HG03469 (cell line): Measurements from ENCODE around the gene POMGNT1.

Experiments used
- ATAC-seq: cut with Tn5 transposase; IDR thresholded peaks from one replicate; pipeline ENCODE4 v1.9.1; 2021; ENCODE audit warnings: mild to moderate bottlenecking, moderate library complexity, moderate number of reproducible peaks; ENCODE audit not compliant: unreplicated experiment

Gene POMGNT1

DNA sequence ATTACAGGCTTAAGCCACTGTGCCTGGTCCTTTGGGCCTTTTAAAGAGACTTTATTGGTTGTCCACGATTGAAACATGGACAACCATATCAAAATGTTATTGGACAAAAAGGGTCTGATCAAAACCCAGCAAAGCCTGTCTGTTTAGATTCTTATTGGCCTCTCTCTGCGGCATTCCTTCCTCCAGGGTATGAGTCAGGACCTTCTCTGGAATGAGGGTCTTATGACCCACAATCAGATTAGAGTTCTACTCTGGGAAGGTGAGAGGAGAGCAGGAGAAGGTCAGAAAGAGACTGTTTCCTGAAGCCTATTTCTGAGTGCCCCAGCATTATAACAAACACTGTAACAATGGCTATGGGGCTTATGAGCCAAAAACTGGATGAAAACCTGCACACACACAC, 12.8 kb upstream of the POMGNT1 start:
- ATAC-seq: no peak

- ATAC-seq: no peak
Measured at GRCh38 chr1:46210561-46210960, 12.3 kb upstream of the POMGNT1 start.

DNA sequence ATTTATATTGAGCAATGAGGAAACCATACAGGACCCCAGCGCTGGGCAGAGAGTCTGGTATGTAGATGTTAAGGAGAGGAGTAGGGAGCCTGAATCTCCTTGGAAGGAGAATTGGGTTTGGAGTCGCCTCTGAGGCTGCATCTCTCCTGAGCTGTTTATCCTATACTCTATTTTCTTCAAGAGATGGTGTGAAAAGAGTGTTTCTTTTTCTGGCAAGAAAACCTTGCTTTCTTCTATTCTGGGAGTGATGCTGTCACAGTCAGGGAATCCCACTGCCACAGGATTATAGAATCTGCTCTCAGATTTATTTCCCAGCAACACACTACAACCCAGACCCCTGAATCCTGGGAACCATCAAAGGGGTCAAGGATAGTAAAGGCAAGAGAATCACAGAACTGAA, 8.2 kb upstream of the POMGNT1 start:
- no peak for ATAC-seq

GRCh38 chr1:46205791-46206190, 7.6 kb upstream of the POMGNT1 start:
- no peak for ATAC-seq

- no peak for ATAC-seq
Measured at GRCh38 chr1:46205141-46205540, 6.9 kb upstream of the POMGNT1 start.

DNA sequence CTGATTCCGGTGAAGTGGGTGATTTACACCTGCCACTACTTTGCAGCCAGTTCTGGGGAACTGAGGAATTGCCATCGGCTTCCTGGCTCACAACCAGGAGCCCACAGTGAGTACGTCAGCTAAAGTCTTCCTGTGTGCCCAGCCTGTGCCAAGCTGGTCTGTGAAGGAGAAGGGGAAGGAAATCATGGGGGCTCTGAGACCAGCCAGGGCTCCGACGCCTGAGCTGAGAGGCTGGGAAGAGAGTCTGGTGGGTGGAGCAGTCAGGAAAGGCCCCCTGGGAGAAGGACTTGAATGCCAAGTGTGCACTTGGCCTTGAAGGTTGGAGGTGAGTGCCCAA, 6.1 kb upstream of the POMGNT1 start:
- ATAC-seq: no peak

- ATAC-seq: no peak
Measured at GRCh38 chr1:46203738-46204405, 5.6 kb upstream of the POMGNT1 start.

- ATAC-seq: no peak
Measured at GRCh38 chr1:46199233-46199749, 1.1 kb upstream of the POMGNT1 start.

- ATAC-seq: no peak
Measured at GRCh38 chr1:46197560-46197963, 672 bp downstream of the POMGNT1 start.

- ATAC-seq: no peak
Measured at GRCh38 chr1:46196609-46197008, 1.6 kb downstream of the POMGNT1 start.

- ATAC-seq: no peak
Measured at GRCh38 chr1:46194641-46195193, 3.5 kb downstream of the POMGNT1 start.

- no peak for ATAC-seq
Measured at GRCh38 chr1:46193984-46194570, 4.2 kb downstream of the POMGNT1 start.

DNA sequence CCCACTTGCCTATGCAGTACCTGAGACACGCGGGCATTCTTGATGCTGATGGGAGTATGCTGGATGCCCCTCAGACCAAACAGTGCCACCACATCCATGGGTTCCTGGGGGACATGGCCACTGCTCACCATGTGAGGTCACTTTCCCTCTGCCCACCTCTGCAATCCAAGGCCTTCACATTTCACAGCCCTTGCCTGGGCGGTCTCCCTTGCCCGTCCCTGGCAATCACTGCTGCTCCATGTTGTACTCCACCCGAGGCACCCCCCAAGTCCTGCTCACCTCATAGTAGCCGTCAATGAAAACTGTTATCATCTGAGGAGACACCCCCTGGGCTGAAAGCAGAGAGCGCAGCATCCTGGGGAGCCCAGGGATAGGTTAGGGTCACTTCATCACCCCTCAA, 4.9 kb downstream of the POMGNT1 start:
- no peak for ATAC-seq

- ATAC-seq: no peak
Measured at GRCh38 chr1:46192171-46192570, 6.1 kb downstream of the POMGNT1 start.

DNA sequence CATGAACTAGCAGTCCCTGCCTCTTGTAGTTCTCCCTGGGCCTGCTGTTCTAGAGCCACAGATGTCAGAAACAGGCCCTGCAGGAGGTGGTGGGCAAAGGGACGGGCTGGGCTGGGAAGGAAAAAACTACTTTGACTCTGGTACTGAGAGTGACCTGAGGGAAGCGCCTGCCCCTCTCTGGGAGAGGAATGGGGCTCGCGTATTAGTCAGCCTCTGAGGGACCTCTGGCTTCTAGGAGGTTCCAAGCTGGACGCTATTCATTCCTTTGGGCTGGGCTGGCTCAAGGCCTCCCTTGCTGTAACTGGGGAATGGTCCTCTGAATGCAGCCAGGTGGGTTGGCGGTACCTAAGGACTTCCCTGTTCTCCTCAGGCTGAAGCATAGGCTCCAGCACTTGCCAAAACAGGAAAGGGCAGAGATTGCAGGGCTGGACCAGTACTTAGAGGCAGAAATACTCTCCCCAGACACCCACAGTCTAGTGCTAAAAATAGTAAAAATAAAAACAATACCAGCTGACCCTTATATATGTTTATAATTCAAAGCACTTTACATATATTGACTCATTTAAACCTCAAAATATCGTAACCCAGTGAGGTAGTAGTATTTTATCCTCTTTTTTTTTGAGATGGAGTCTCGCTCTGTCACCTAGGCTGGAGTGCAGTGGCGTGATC, 7.1 kb downstream of the POMGNT1 start:
- ATAC-seq: no peak

GRCh38 chr1:46190539-46190938, 7.7 kb downstream of the POMGNT1 start:
- ATAC-seq: no peak

DNA sequence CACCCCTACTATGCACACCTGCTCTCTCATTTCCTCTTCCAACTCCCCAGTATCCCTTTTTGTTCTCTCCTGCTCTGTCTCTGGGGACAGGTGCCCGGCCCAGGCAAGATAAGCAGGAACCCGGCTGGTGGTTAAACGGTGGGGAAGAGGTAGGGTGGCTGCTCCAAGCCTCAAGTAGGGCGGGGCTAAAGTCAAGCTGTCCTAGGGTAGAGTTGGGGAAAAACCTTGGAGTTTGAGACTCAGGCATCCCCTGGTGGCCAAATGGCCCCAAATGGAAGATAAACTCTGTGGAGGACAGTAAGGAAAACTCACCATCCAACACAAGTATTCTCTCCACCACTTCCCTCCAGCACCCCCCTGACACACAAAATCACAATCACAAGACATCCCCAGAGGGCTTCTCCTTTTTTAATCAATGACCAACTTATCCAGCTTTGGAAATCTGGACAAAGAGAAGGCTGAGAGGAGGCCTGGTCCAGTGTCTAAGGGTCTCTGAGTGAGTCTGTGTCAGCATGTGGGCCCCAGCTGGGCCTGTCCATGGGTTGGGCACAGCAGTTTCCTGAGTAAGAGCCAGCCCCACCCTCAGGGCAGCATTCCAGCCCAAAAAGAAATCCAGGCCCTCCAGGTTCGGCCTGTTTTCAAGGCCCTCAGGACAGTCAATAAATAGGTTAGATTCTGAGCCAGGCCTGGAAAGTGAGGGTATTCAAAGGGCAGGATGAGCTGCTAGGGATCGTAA, 9.8 kb downstream of the POMGNT1 start:
- ATAC-seq: no peak

- ATAC-seq: no peak
Measured at GRCh38 chr1:46187106-46187869, 10.9 kb downstream of the POMGNT1 start.

- no peak for ATAC-seq
Measured at GRCh38 chr1:46186076-46186475, 12.2 kb downstream of the POMGNT1 start.

DNA sequence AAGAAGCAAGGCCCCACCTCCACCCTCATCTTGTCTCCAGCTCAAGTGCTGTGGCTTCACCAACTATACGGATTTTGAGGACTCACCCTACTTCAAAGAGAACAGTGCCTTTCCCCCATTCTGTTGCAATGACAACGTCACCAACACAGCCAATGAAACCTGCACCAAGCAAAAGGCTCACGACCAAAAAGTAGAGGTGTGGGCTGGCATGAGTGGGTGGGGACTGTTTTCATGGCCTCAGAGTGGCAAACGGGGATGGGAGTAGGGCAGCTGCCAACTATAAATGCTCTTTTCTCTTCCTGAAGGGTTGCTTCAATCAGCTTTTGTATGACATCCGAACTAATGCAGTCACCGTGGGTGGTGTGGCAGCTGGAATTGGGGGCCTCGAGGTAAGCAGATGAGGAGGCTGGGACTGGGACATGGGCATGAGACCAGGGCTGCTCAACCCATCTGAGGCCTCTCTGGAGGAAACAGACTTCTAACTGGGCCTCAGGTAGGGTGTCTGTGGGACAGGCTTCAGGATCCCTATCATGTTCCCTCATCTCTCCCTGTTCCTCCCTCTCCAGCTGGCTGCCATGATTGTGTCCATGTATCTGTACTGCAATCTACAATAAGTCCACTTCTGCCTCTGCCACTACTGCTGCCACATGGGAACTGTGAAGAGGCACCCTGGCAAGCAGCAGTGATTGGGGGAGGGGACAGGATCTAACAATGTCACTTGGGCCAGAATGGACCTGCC, 13.1 kb downstream of the POMGNT1 start:
- ATAC-seq: no peak
